Astrocyte (in vitro differentiated cells and primary cell): ENCODE data around the gene OR2A1.
"Not testable (repeated sequence)": the region's sequence is repeated elsewhere in the genome, so short reads cannot be mapped to it uniquely, and the experiment has no call there.

ENCODE experiments used
- EZH2 ChIP-seq: IDR thresholded peaks from 2 replicates; pipeline ENCODE4 v1.6.1; 2012; ENCODE audit warnings: mild to moderate bottlenecking, low read length, inconsistent platforms; ENCODE audit not compliant: insufficient read depth
- TF ChIP-seq, protein P1 (sequence below): IDR thresholded peaks from 2 replicates; pipeline ENCODE4 v1.5.1; 2011; ENCODE audit warnings: low read depth, mild to moderate bottlenecking, inconsistent platforms, low read length, moderate library complexity; ENCODE audit not compliant: insufficient read depth

DNA sequence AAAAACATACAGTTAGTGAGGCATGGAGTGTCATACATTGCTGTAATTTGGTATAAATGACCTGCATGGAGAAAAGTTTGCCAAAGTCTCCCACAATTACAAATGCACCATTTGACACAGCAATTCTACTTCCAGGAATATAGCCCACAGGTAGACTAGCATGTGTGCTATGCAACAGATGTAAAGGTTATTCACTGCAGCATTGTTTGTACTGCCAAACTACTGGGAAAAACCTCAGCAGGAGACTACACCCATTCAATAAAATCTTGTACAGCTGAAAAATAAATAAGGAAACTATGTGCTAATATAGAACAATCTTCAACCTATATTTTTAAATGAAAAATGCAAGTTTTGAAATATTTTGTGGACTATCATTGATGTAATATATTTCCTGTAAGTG lies 17.8 kb downstream of the OR2A1 start:
- TF ChIP-seq, protein P1, sequence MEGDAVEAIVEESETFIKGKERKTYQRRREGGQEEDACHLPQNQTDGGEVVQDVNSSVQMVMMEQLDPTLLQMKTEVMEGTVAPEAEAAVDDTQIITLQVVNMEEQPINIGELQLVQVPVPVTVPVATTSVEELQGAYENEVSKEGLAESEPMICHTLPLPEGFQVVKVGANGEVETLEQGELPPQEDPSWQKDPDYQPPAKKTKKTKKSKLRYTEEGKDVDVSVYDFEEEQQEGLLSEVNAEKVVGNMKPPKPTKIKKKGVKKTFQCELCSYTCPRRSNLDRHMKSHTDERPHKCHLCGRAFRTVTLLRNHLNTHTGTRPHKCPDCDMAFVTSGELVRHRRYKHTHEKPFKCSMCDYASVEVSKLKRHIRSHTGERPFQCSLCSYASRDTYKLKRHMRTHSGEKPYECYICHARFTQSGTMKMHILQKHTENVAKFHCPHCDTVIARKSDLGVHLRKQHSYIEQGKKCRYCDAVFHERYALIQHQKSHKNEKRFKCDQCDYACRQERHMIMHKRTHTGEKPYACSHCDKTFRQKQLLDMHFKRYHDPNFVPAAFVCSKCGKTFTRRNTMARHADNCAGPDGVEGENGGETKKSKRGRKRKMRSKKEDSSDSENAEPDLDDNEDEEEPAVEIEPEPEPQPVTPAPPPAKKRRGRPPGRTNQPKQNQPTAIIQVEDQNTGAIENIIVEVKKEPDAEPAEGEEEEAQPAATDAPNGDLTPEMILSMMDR, result not testable (repeated sequence)
- TF ChIP-seq EZH2, result not testable (repeated sequence)
